ENCODE results near the gene RPS24. TPM values are rescaled to one million over a fixed set of nuclear protein-coding genes. Genes with fewer than 3 reads are reported as not detected.
"Not testable (repeated sequence)": the region's sequence is repeated elsewhere in the genome, so short reads cannot be mapped to it uniquely, and the experiment has no call there.

RPS24 gene
- total RNA-seq, 1 donor from 2014 or later: 691 TPM

DNA sequence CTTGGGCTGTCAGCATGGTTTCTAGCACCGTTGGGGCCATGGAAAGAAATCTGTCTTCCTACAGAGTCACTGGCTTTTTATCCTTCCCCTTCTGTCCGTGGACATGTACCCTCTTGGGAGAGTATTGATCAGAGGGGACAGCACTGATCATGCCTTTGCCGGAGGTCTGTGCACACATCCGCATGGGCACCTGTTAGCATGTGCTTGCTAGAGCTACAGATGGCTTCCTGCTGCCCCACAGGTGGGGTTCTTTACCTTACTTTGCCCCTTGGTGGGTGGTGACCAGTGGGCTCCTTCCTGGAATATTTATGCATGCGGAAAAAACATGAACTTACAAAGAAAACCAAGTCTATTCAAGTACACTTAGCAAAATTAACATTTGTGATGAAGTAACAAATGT lies 24.9 kb downstream of the RPS24 start:
- Mint-ChIP-seq H3K36me3 (ENCODE audit: unreplicated experiment) (no peaks in the 10 kb centered on the region), H3K4me1 (ENCODE audit: low read depth, unreplicated experiment) (peaks cover 17% of the 10 kb centered on the region), H3K27ac (ENCODE audit: unreplicated experiment) (peak overlapping the region; percentile 75), H3K27me3 (ENCODE audit: unreplicated experiment) (peaks cover 6% of the 10 kb centered on the region), H3K9me3 (ENCODE audit: unreplicated experiment) (peaks cover 4% of the 10 kb centered on the region), H3K4me3 (ENCODE audit: unreplicated experiment) (no peak overlapping the region)
- TF ChIP-seq, protein P1, sequence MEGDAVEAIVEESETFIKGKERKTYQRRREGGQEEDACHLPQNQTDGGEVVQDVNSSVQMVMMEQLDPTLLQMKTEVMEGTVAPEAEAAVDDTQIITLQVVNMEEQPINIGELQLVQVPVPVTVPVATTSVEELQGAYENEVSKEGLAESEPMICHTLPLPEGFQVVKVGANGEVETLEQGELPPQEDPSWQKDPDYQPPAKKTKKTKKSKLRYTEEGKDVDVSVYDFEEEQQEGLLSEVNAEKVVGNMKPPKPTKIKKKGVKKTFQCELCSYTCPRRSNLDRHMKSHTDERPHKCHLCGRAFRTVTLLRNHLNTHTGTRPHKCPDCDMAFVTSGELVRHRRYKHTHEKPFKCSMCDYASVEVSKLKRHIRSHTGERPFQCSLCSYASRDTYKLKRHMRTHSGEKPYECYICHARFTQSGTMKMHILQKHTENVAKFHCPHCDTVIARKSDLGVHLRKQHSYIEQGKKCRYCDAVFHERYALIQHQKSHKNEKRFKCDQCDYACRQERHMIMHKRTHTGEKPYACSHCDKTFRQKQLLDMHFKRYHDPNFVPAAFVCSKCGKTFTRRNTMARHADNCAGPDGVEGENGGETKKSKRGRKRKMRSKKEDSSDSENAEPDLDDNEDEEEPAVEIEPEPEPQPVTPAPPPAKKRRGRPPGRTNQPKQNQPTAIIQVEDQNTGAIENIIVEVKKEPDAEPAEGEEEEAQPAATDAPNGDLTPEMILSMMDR (IDR thresholded peaks at IDR 0.05; ENCODE audit: partially characterized antibody, unreplicated experiment): no peak
- DNase-seq: peak; percentile 51

DNA sequence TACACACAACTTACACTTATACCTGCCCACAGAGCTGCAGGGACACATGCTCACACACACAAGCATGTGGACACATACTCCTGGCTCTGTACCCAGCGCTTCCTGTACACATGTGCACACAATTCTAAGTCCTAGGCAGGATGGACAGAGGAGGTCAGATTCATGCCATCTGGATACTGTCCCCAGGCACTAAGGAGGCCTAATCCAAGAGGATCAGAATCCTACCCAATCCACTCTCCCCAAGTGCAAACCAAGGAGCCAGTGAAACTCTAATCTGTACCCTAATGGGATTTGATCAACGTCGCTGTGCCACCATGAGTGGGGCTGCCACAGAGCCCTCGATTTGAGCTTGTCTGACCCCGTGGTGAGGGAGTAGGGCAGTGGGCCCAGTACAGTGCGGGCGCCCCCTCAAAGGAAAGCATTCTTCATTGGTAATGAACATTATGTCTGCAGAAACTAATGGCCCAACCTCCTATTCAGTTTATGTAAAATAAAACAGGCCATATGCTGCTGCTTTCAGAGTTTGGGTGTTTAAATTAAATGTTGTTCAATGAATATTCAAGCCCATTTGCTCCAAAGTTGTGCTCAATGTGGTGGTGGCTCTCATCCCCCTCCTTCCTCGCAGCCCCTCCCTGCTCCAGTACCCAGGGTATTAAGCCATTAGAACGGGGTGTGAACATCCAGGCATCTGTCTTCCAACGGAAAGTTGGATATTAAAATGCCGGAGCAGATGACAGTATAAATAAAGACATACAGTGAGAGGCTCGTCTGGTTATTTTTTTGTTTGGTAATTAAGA lies 26.4 kb downstream of the RPS24 start:
- Mint-ChIP-seq H3K4me1 (ENCODE audit: low read depth, unreplicated experiment) (peaks cover 17% of the 10 kb centered on the region), H3K27me3 (ENCODE audit: unreplicated experiment) (peaks cover 6% of the 10 kb centered on the region), H3K36me3 (ENCODE audit: unreplicated experiment) (no peaks in the 10 kb centered on the region), H3K4me3 (ENCODE audit: unreplicated experiment) (no peak overlapping the region), H3K27ac (ENCODE audit: unreplicated experiment) (no peak overlapping the region), H3K9me3 (ENCODE audit: unreplicated experiment) (peaks cover 4% of the 10 kb centered on the region)
- DNase-seq: no peak
- TF ChIP-seq, protein P1 (IDR thresholded peaks at IDR 0.05; ENCODE audit: partially characterized antibody, unreplicated experiment): no peak

DNA sequence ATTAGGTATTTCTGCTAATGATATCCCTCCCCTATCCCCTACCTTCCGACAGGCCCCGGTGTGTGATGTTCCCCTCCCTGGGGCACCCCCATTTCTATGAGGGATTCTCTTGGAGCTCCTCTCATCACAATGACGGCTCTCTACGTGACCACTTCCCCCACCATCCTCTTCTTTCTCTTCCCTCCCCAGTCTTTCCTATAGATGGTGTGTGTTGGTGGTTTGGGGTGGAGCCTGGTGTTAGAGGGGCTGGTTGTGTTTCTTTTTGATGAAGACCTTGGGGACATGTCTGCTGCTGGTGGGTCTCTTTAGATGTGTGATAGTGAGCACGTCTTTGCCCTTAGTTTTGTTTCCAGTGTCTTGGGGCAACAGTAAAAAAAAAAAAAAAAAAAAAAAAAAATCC lies 28.6 kb downstream of the RPS24 start:
- Mint-ChIP-seq H3K27me3 (ENCODE audit: unreplicated experiment) (peaks cover 6% of the 10 kb centered on the region), H3K4me3 (ENCODE audit: unreplicated experiment) (no peak overlapping the region), H3K36me3 (ENCODE audit: unreplicated experiment) (no peaks in the 10 kb centered on the region), H3K27ac (ENCODE audit: unreplicated experiment) (no peak overlapping the region), H3K4me1 (ENCODE audit: low read depth, unreplicated experiment) (peaks cover 21% of the 10 kb centered on the region), H3K9me3 (ENCODE audit: unreplicated experiment) (peaks cover 7% of the 10 kb centered on the region)
- DNase-seq: no peak
- TF ChIP-seq, protein P1 (IDR thresholded peaks at IDR 0.05; ENCODE audit: partially characterized antibody, unreplicated experiment): no peak

DNA sequence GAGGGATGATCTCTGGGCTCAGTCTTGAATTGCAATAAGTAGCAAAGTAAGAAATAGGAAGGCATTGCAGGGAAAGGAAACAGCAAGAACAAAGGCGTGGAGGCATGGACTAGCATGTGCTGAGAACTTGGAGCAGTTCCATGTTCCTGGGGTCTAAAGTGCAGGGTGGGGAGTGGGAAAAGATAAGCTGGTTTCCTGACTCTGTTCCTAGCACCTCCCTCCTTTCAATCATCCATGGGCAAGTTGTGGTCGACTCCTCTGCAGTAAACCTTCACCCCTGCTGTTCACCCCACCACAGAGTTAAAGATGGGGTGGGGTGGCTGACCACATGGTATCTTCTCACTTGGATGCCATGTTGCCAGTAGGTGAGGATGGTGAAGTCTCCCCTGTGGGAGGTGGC lies 29.6 kb downstream of the RPS24 start:
- no peak overlapping the region for H3K27ac Mint-ChIP-seq (ENCODE audit: unreplicated experiment)
- H3K36me3 Mint-ChIP-seq (ENCODE audit: unreplicated experiment): no peaks in the 10 kb centered on the region

DNA sequence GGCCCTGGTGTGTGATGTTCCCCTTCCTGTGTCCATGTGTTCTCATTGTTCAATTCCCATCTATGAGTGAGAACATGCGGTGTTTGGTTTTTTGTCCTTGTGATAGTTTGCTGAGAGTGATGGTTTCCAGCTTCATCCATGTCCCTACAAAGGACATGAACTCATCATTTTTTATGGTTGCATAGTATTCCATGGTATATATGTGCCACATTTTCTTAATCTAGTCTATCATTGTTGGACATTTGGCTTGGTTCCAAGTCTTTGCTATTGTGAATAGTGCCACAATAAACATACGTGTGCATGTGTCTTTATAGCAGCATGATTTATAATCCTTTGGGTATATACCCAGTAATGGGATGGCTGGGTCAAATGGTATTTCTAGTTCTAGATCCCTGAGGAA lies 31.3 kb downstream of the RPS24 start:
- not testable (repeated sequence) for H3K9me3 Mint-ChIP-seq (ENCODE audit: unreplicated experiment); H3K27me3 Mint-ChIP-seq (ENCODE audit: unreplicated experiment); H3K4me3 Mint-ChIP-seq (ENCODE audit: unreplicated experiment); H3K4me1 Mint-ChIP-seq (ENCODE audit: low read depth, unreplicated experiment); H3K27ac Mint-ChIP-seq (ENCODE audit: unreplicated experiment); DNase-seq; H3K36me3 Mint-ChIP-seq (ENCODE audit: unreplicated experiment)

More for the DNA sequence above, 29.6 kb downstream of the RPS24 start:
- Mint-ChIP-seq H3K4me1 (ENCODE audit: low read depth, unreplicated experiment) (peaks cover 20% of the 10 kb centered on the region), H3K9me3 (ENCODE audit: unreplicated experiment) (peaks cover 7% of the 10 kb centered on the region), H3K4me3 (ENCODE audit: unreplicated experiment) (no peak overlapping the region), H3K27me3 (ENCODE audit: unreplicated experiment) (peaks cover 6% of the 10 kb centered on the region)
- no peak for DNase-seq
- TF ChIP-seq, protein P1 (IDR thresholded peaks at IDR 0.05; ENCODE audit: partially characterized antibody, unreplicated experiment): no peak
